Caco-2 (cell line): Measurements from ENCODE around the gene NFRKB. TPM values are rescaled to one million over a fixed set of nuclear protein-coding genes. Genes with fewer than 3 reads are reported as not detected.

Source experiments
- BruUV-seq: library from RNA; stranded (reverse); fragments of 400-500 nt; replicated peaks from 2 replicates; lab custom pipeline; 2021; lab: Mats Ljungman, UMichigan
- CTCF ChIA-PET: fragments of 300-600 bp; sonication (Branson Sonifier 250); formaldehyde crosslinking; loops from one replicate; lab custom pipeline; 2022; ENCODE audit warnings: antibody characterized with exemption; lab: Charles Lee
- POLR2A ChIA-PET: fragments of 300-600 bp; sonication (Branson Sonifier 250); formaldehyde crosslinking; loops from one replicate; lab custom pipeline; 2022; ENCODE audit warnings: antibody characterized with exemption; lab: Charles Lee
- DNase-seq, 2 experiments: peaks; one replicate each; pipeline versions ENCODE4 v3.0.0 to v3.0.0-alpha.2; 2020 to 2022
- H3K27me3 ChIP-seq: replicated peaks from 2 replicates; pipeline ENCODE4 v1.6.0; 2011; ENCODE audit warnings: low read length; ENCODE audit not compliant: control insufficient read depth, insufficient read depth
- H3K36me3 ChIP-seq: 2 replicates; pipeline ENCODE4 v1.5.1; 2011; ENCODE audit warnings: low read length; ENCODE audit not compliant: control insufficient read depth, insufficient read depth
- H3K4me1 ChIP-seq: fragments of 250-450 bp; sonication (Bioruptor Pico); 2 replicates; pipeline ENCODE4 v1.5.1; 2020; ENCODE audit warnings: mild to moderate bottlenecking
- H3K4me3 ChIP-seq: 2 replicates; pipeline ENCODE4 v1.5.1; 2011; ENCODE audit warnings: low read depth, mild to moderate bottlenecking, control low read depth, low read length
- H3K9me3 ChIP-seq: fragments of 250-450 bp; sonication (Bioruptor Pico); 2 replicates; pipeline ENCODE4 v1.5.1; 2020; ENCODE audit warnings: mild to moderate bottlenecking, moderate library complexity
- H3K27ac Mint-ChIP-seq: one replicate; pipeline ENCODE4 v1.8.0; 2022; ENCODE audit warnings: mixed read lengths; ENCODE audit not compliant: unreplicated experiment
- H3K27me3 Mint-ChIP-seq: one replicate; pipeline ENCODE4 v1.8.0; 2022; ENCODE audit warnings: mixed read lengths; ENCODE audit not compliant: insufficient read depth, unreplicated experiment
- H3K36me3 Mint-ChIP-seq: one replicate; pipeline ENCODE4 v1.8.0; 2022; ENCODE audit warnings: mild to moderate bottlenecking, mixed read lengths; ENCODE audit not compliant: insufficient read depth, unreplicated experiment
- H3K4me1 Mint-ChIP-seq: one replicate; pipeline ENCODE4 v1.8.0; 2022; ENCODE audit warnings: low read depth, mixed read lengths; ENCODE audit not compliant: unreplicated experiment
- H3K4me3 Mint-ChIP-seq: one replicate; pipeline ENCODE4 v1.8.0; 2022; ENCODE audit warnings: mild to moderate bottlenecking, moderate library complexity, mixed read lengths; ENCODE audit not compliant: unreplicated experiment
- H3K9me3 Mint-ChIP-seq: one replicate; pipeline ENCODE4 v1.8.0; 2022; ENCODE audit warnings: mixed read lengths; ENCODE audit not compliant: unreplicated experiment
- CTCF ChIP-seq, 2 experiments: fragments of 200-600 bp in 1 of 2; IDR thresholded peaks; 1 replicate in 1 of 2; 2 replicates in 1 of 2; pipeline versions ENCODE4 v1.5.1 to v1.8.0; 2011 to 2022; ENCODE audit warnings: antibody characterized with exemption in 1 of 2, control low read depth in 1 of 2, inconsistent platforms in 1 of 2, low read depth in 1 of 2, low read length in 1 of 2, mild to moderate bottlenecking in 1 of 2, moderate library complexity in 1 of 2; ENCODE audit not compliant: insufficient read depth in 1 of 2, severe bottlenecking in 1 of 2, unreplicated experiment in 1 of 2
- intact Hi-C: fragments of 100-400 bp; cut with micrococcal nuclease; formaldehyde crosslinking; loops from one replicate; pipeline ENCODE4 v1.10.0; 2022; ENCODE audit not compliant: unreplicated experiment
- total RNA-seq: library from RNA; stranded (reverse); gene quantifications from 2 replicates; pipeline ENCODE4 v1.2.3, GENCODE V29; 2022

Gene NFRKB
- total RNA-seq, 1 experiment from 2014 or later: 104 TPM

DNA sequence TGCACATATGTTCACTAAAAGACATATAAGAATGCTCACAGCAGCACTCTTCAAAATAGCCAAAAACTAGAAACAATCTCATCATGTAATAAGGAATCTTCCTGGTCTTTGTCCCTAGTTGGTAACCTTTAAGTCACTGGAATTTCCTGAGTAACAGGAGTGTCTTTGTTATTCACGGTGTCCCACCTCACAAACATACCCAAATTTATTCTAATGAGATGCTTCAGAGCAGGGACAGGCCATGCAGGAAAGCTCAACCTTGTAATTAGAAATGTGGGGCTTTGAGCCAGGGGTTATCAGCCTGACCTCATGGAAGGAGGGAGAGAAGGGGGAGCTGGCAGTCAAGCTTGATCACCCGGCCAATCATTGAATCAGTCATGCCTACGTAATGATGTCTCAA is 40.3 kb upstream of the NFRKB start:
- H3K4me3 ChIP-seq: no peak overlapping the region
- H3K27me3 Mint-ChIP-seq: no peaks in the 10 kb centered on the region
- H3K4me3 Mint-ChIP-seq: no peak overlapping the region
- H3K36me3 Mint-ChIP-seq: peaks cover 11% of the 10 kb centered on the region
- 0 out of 2 replicates have a peak, but pooled peaks cover 2% of the 10 kb centered on the region for H3K36me3 ChIP-seq
- peaks cover 8% of the 10 kb centered on the region; the same call in 1 of the 2 replicates for H3K4me1 ChIP-seq
- no peak for TF ChIP-seq CTCF (IDR thresholded peaks at IDR 0.05; ENCODE audit: insufficient read depth in 1 of 2, low read depth in 1 of 2, low read length in 1 of 2, severe bottlenecking in 1 of 2, unreplicated experiment in 1 of 2)
- H3K9me3 ChIP-seq: no peaks in the 10 kb centered on the region
- CTCF ChIA-PET: interaction anchor here (0.6 kb wide), 1 partner anchor 38 kb away, joined by 3 read pairs; no protein-coding TSS in a partner anchor
- intact Hi-C loops: no loop called here
- POLR2A ChIA-PET: interaction anchor here (0.6 kb wide), 1 partner anchor 67 kb away, joined by 8 read pairs; the partner anchor contains the start of gene PRDM10
- H3K27me3 ChIP-seq: no peaks in the 10 kb centered on the region
- no peak for DNase-seq
- no peak overlapping the region for H3K27ac Mint-ChIP-seq
- no TSS peak for BruUV-seq
- peaks cover 16% of the 10 kb centered on the region for H3K4me1 Mint-ChIP-seq
- no peaks in the 10 kb centered on the region for H3K9me3 Mint-ChIP-seq

DNA sequence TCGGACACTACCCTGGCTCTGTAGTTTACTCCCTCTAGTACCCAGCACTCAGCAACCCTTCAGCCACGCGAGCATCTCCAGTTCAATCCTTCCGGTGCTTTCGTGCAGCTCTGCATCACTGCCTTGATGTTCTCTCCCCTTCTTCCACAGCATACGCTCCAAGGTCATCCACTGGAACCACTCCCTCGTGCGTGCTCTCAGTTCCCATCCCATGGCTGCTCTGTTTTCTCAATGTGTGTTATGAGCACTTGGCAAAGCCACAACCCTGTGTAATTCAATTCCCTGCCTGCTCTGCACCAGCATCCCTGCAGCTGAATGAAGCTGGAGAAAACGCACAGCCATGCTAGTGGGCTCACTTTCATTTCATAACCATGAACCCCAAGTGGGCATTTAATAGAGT is 38.5 kb upstream of the NFRKB start:
- H3K4me1 Mint-ChIP-seq: peaks cover 12% of the 10 kb centered on the region
- BruUV-seq: no TSS peak
- POLR2A ChIA-PET: no interaction called here
- no peaks in the 10 kb centered on the region for H3K9me3 ChIP-seq
- 0 out of 2 replicates have a peak, but pooled peaks cover 2% of the 10 kb centered on the region for H3K36me3 ChIP-seq
- H3K36me3 Mint-ChIP-seq: peaks cover 8% of the 10 kb centered on the region
- TF ChIP-seq CTCF (IDR thresholded peaks at IDR 0.05; ENCODE audit: insufficient read depth in 1 of 2, low read depth in 1 of 2, low read length in 1 of 2, severe bottlenecking in 1 of 2, unreplicated experiment in 1 of 2): no peak
- H3K4me1 ChIP-seq: peaks cover 7% of the 10 kb centered on the region; the same call in 1 of the 2 replicates
- intact Hi-C loops: no loop called here
- H3K27me3 ChIP-seq: no peaks in the 10 kb centered on the region
- H3K27ac Mint-ChIP-seq: no peak overlapping the region
- H3K27me3 Mint-ChIP-seq: no peaks in the 10 kb centered on the region
- no peak for DNase-seq
- H3K4me3 Mint-ChIP-seq: no peak overlapping the region
- H3K4me3 ChIP-seq: no peak overlapping the region
- H3K9me3 Mint-ChIP-seq: no peaks in the 10 kb centered on the region
- CTCF ChIA-PET: no interaction called here

- H3K4me3 ChIP-seq: no peak overlapping the region
- DNase-seq: no peak
- H3K4me1 ChIP-seq: peaks cover under 1% of the 10 kb centered on the region; the same call in 1 of the 2 replicates
- Mint-ChIP-seq H3K27ac (no peak overlapping the region), H3K4me3 (no peak overlapping the region), H3K9me3 (no peaks in the 10 kb centered on the region), H3K36me3 (peaks cover 6% of the 10 kb centered on the region), H3K27me3 (no peaks in the 10 kb centered on the region), H3K4me1 (peaks cover 6% of the 10 kb centered on the region)
- POLR2A ChIA-PET: no interaction called here
- CTCF ChIA-PET: no interaction called here
- 0 out of 2 replicates have a peak, but pooled peaks cover 2% of the 10 kb centered on the region for H3K36me3 ChIP-seq
- TF ChIP-seq CTCF (IDR thresholded peaks at IDR 0.05; ENCODE audit: insufficient read depth in 1 of 2, low read depth in 1 of 2, low read length in 1 of 2, severe bottlenecking in 1 of 2, unreplicated experiment in 1 of 2): no peak
- H3K9me3 ChIP-seq: no peaks in the 10 kb centered on the region
- intact Hi-C loops: no loop called here
- no TSS peak for BruUV-seq
- no peaks in the 10 kb centered on the region for H3K27me3 ChIP-seq
Observed at GRCh38 chr11:129933262-129933661, 37.9 kb upstream of the NFRKB start.
